Endothelial cell of hepatic sinusoid (primary cell): ENCODE results near the gene FBXL20.

Source experiments
- in situ Hi-C: cut with HindIII; loops from 2 replicates; pipeline ENCODE4 v1.10.0; 2017; ENCODE audit warnings: low sequenced_read_pairs

The FBXL20 gene

DNA sequence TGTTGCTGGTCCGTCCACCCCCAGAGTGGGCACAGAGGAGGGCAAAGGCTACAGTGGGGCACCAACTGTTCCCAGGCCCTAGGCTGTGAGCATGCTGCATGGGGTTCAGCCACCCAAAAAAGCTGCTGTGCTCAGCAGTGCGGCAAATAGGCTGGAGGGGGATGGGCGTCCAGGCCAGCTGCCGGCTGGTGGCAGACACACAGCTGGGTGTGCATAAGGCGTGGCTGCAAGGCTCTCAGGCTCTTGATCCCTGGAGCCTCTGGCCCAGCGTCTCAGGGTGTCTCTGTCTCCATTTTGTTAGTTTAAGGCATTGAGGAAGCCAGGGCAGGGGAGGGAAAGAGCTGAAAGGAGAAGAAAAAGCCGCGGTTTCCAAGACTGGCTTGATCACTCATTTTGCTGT lies 192.5 kb downstream of the FBXL20 start:
- in situ Hi-C loops, result no loop called here

DNA sequence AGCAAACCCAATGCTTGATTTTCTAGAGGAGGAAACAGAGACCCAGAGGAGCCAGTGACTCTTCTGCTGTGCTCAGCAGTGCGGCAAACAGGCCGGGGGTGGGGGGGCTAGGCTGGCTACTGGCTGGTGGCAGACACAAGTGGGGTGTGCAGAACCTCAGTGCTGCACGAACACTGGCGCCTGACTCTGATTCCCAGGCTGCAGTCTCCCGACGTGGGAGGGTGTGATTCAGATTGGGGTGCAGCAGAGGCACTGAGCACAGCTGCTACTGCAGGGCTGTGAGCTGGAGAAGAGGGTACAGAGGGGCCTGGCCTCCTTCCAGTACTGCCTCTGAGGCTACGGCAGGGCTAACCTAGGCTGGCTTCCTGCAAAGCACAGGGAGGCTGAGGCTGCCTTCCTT lies 193.3 kb downstream of the FBXL20 start:
- in situ Hi-C loops, result no loop called here

DNA sequence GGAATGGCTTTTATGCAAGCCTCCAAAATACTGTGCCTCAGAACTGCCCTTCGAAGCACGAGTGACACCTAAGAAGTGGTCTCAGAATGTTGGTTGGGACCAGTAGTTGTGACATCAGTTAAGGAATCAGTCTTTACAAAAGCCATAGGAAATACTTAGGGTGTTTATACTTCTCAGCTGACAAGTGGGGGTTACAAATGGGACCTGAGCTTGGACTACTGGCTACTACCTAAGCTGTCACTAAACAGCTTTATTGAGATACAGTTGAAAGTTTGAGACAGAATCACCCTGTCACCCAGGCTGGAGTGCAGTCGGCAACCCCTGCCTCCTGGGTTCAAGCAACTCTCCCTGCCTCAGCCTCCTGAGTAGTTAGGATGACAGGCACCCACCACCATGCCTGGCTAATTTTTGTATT lies 196.3 kb downstream of the FBXL20 start:
- in situ Hi-C loops, result no loop called here

DNA sequence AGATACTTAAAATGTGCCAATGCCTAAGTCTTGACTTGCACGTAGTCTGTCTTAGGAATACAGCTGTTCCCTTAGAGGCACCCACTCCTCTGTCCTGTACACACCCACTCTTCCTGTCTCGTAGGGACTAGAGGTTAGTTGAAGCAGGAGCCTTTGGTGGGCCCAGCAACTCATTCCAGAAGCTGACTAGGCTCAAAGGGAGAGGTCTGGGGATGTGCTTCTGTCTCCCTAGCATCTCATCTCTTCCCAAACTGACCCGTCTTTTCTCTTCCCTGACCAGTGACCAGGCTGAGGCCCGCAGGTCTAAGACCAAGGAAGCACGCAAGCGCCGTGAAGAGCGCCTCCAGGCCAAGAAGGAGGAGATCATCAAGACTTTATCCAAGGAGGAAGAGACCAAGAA lies 197.2 kb downstream of the FBXL20 start:
- in situ Hi-C loops, result no loop called here
